GM23338 (cell line): ENCODE measurements around the gene CNTNAP4.

Experiments
- CTCF ChIP-seq, 2 experiments: fragments of 200-600 bp in 1 of 2; sonication (generic) in 1 of 2; conservative IDR thresholded peaks; 2 replicates each; pipeline versions ENCODE4 v1.5.1 to v1.6.1; 2016 to 2017; ENCODE audit warnings: antibody characterized with exemption in 2 of 2, low read depth in 2 of 2, mild to moderate bottlenecking in 2 of 2, moderate library complexity in 1 of 2
- JUNB ChIP-seq: IDR thresholded peaks from one replicate; pipeline ENCODE4 v1.6.1; 2016; ENCODE audit warnings: antibody characterized with exemption; ENCODE audit not compliant: unreplicated experiment
- POLR2AphosphoS5 ChIP-seq: IDR thresholded peaks from 2 replicates; pipeline ENCODE4 v1.6.1; 2016; ENCODE audit warnings: antibody characterized with exemption, low read depth

GRCh38 chr16:76376988-76377387 is 99.8 kb downstream of the CNTNAP4 start:
- TF ChIP-seq CTCF (conservative IDR thresholded peaks at IDR 0.05; ENCODE audit: low read depth in 2 of 2) (no peak), JUNB (no peak), POLR2AphosphoS5 (no peak)
